SK-N-SH treated with all-trans-retinoic acid at 6 μM for 48 hours (cell line): ENCODE data around the gene ANXA8L1.
"Not testable (repeated sequence)": the region's sequence is repeated elsewhere in the genome, so short reads cannot be mapped to it uniquely, and the experiment has no call there.

Experiments used
- ZFP3 ChIP-seq: fragments of 250-450 bp; sonication (Bioruptor Pico); IDR thresholded peaks from 2 replicates; pipeline ENCODE4 v1.5.0; 2020; ENCODE audit warnings: mild to moderate bottlenecking, moderate library complexity
- ZFP30 ChIP-seq: fragments of 450-650 bp; formaldehyde crosslinking; IDR thresholded peaks from 2 replicates; pipeline ENCODE4 v1.5.0; 2022; ENCODE audit warnings: mild to moderate bottlenecking, moderate library complexity
- TF ChIP-seq, protein P1 (sequence below): fragments of 250-450 bp; sonication (Bioruptor Pico); IDR thresholded peaks from 2 replicates; pipeline ENCODE4 v1.8.0; 2020; ENCODE audit warnings: mild to moderate bottlenecking, moderate library complexity, borderline replicate concordance

DNA sequence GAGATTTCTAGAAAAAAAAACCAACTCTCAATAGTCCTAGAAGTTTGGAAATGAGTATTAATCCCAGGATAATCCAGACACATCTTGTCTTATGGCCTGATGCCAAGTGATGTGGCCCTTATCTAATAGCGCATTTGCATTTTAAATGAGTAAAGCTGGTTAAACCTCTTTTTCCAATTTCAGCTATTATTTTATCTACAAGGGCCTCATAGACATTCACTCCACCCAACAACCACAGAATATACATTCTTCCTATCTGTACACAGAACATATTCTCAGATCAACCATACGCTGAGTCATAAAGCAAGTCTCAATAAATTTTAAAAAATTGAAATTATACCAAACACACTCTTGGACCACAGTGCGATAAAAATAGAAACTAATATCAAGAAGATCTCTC lies 34.0 kb downstream of the ANXA8L1 start:
- TF ChIP-seq ZFP30, ZFP3 (CRISPR knock-in tag): not testable (repeated sequence)
- TF ChIP-seq, protein P1, sequence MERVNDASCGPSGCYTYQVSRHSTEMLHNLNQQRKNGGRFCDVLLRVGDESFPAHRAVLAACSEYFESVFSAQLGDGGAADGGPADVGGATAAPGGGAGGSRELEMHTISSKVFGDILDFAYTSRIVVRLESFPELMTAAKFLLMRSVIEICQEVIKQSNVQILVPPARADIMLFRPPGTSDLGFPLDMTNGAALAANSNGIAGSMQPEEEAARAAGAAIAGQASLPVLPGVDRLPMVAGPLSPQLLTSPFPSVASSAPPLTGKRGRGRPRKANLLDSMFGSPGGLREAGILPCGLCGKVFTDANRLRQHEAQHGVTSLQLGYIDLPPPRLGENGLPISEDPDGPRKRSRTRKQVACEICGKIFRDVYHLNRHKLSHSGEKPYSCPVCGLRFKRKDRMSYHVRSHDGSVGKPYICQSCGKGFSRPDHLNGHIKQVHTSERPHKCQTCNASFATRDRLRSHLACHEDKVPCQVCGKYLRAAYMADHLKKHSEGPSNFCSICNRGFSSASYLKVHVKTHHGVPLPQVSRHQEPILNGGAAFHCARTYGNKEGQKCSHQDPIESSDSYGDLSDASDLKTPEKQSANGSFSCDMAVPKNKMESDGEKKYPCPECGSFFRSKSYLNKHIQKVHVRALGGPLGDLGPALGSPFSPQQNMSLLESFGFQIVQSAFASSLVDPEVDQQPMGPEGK (CRISPR knock-in tag), result not testable (repeated sequence)
